ENCODE measurements around the gene SLC37A1.

SLC37A1 gene

GRCh38 chr21:42553435-42553834 is 39.8 kb downstream of the SLC37A1 start:
- no peak overlapping the region for H3K27ac ChIP-seq (ENCODE audit: extremely low read depth, low read depth, low read length)
- TF ChIP-seq ZNF404 (tag by site-specific recombination; IDR thresholded peaks at IDR 0.05) (no peak), ZNF571 (tag by site-specific recombination; IDR thresholded peaks at IDR 0.05) (no peak), ZNF560 (tag by site-specific recombination; IDR thresholded peaks at IDR 0.05; ENCODE audit: borderline replicate concordance) (no peak), ZNF114 (tag by site-specific recombination; IDR thresholded peaks at IDR 0.05) (no peak), ZNF138 (tag by site-specific recombination; IDR thresholded peaks at IDR 0.05; ENCODE audit: borderline replicate concordance) (no peak), ZNF610 (tag by site-specific recombination; IDR thresholded peaks at IDR 0.05; ENCODE audit: borderline replicate concordance) (no peak), ZNF16 (tag by site-specific recombination; IDR thresholded peaks at IDR 0.05; ENCODE audit: low read depth) (no peak), GLIS1 (tag by site-specific recombination; IDR thresholded peaks at IDR 0.05) (no peak), ZFP41 (tag by site-specific recombination; IDR thresholded peaks at IDR 0.05; ENCODE audit: borderline replicate concordance) (no peak), ZNF514 (tag by site-specific recombination; IDR thresholded peaks at IDR 0.05) (no peak), ZNF521 (tag by site-specific recombination; IDR thresholded peaks at IDR 0.05) (no peak), ATF2 (tag by site-specific recombination; IDR thresholded peaks at IDR 0.05; ENCODE audit: low read depth) (no peak), ZBTB8A (tag by site-specific recombination; IDR thresholded peaks at IDR 0.05) (no peak)
- TF ChIP-seq, protein P1, sequence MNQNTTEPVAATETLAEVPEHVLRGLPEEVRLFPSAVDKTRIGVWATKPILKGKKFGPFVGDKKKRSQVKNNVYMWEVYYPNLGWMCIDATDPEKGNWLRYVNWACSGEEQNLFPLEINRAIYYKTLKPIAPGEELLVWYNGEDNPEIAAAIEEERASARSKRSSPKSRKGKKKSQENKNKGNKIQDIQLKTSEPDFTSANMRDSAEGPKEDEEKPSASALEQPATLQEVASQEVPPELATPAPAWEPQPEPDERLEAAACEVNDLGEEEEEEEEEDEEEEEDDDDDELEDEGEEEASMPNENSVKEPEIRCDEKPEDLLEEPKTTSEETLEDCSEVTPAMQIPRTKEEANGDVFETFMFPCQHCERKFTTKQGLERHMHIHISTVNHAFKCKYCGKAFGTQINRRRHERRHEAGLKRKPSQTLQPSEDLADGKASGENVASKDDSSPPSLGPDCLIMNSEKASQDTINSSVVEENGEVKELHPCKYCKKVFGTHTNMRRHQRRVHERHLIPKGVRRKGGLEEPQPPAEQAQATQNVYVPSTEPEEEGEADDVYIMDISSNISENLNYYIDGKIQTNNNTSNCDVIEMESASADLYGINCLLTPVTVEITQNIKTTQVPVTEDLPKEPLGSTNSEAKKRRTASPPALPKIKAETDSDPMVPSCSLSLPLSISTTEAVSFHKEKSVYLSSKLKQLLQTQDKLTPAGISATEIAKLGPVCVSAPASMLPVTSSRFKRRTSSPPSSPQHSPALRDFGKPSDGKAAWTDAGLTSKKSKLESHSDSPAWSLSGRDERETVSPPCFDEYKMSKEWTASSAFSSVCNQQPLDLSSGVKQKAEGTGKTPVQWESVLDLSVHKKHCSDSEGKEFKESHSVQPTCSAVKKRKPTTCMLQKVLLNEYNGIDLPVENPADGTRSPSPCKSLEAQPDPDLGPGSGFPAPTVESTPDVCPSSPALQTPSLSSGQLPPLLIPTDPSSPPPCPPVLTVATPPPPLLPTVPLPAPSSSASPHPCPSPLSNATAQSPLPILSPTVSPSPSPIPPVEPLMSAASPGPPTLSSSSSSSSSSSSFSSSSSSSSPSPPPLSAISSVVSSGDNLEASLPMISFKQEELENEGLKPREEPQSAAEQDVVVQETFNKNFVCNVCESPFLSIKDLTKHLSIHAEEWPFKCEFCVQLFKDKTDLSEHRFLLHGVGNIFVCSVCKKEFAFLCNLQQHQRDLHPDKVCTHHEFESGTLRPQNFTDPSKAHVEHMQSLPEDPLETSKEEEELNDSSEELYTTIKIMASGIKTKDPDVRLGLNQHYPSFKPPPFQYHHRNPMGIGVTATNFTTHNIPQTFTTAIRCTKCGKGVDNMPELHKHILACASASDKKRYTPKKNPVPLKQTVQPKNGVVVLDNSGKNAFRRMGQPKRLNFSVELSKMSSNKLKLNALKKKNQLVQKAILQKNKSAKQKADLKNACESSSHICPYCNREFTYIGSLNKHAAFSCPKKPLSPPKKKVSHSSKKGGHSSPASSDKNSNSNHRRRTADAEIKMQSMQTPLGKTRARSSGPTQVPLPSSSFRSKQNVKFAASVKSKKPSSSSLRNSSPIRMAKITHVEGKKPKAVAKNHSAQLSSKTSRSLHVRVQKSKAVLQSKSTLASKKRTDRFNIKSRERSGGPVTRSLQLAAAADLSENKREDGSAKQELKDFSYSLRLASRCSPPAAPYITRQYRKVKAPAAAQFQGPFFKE (tag by site-specific recombination; IDR thresholded peaks at IDR 0.05; ENCODE audit: borderline replicate concordance), result no peak
- H3K36me3 ChIP-seq (ENCODE audit: control insufficient read depth in 2 of 2, insufficient read depth in 1 of 2, low read length in 2 of 2), result peaks cover 0 to 7% of the 10 kb centered on the region in 2 experiments; a peak in 1 of 3 replicates
- ChIA-PET POLR2A (interaction anchor here (0.5 kb wide), 1 partner anchor 278 kb away, joined by 6 read pairs; no protein-coding TSS in a partner anchor), CTCF (interaction anchor here (0.7 kb wide), 1 partner anchor 9 kb away, joined by 3 read pairs; no protein-coding TSS in a partner anchor)
- H3K4me3 ChIP-seq (ENCODE audit: low read depth, low read length), result no peak overlapping the region
- H3K9me3 ChIP-seq (ENCODE audit: control insufficient read depth, insufficient read depth, low read depth, low read length), result no peaks in the 10 kb centered on the region
- no peaks in the 10 kb centered on the region for H3K4me1 ChIP-seq (ENCODE audit: control insufficient read depth, insufficient read depth, low read length)

DNA sequence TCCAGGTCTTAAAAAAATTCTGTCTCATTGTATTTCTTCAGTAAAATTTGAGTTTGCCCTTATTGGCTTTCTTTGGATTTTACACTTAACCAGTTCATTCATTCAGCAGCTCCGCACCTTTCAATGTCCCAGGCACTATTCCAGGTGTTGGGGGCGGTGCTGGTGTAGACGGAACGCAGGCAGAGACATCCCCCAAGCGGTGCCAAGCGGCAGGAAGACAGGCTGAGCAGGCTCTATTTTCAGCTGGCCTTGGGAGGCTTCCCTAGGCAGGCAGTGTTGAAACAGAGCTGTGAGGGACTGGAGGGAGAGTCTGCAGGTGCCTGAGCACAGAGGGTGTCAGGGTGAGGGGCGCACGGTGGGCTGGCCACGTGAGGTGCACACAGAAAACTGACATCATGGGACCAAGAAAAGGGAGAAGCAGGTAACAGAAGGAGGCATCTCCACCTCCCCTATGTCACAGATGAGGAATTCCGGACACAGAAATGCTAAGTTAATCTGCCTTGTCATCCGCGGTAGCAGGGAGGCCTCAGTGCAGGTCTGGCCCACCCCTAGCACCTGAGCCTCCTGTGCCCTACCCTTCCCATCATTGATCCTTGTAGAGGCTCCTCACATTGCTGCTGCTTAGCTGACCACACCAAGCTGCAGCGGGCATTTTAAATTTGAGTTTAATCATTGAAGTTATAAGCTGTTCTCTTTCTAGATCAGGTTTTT is 40.8 kb downstream of the SLC37A1 start:
- H3K4me1 ChIP-seq (ENCODE audit: control insufficient read depth, insufficient read depth, low read length), result no peaks in the 10 kb centered on the region
- no peak overlapping the region for H3K27ac ChIP-seq (ENCODE audit: extremely low read depth, low read depth, low read length)
- CTCF ChIA-PET, result interaction anchor here (0.6 to 1.0 kb wide), 3 partner anchors 9 to 294 kb away, joined by 3 to 4 read pairs (median 3); no protein-coding TSS in a partner anchor
- H3K9me3 ChIP-seq (ENCODE audit: control insufficient read depth, insufficient read depth, low read depth, low read length), result no peaks in the 10 kb centered on the region
- POLR2A ChIA-PET, result no interaction called here
- no peak overlapping the region for H3K4me3 ChIP-seq (ENCODE audit: low read depth, low read length)
- peaks cover 0 to 6% of the 10 kb centered on the region in 2 experiments; a peak in 1 of 3 replicates for H3K36me3 ChIP-seq (ENCODE audit: control insufficient read depth in 2 of 2, insufficient read depth in 1 of 2, low read length in 2 of 2)
- no peak for TF ChIP-seq ZNF266 (tag by site-specific recombination; IDR thresholded peaks at IDR 0.05; ENCODE audit: low read depth)
- TF ChIP-seq ZNF16 (tag by site-specific recombination; IDR thresholded peaks at IDR 0.05; ENCODE audit: low read depth), result no peak
- no peak for TF ChIP-seq ZNF561 (tag by site-specific recombination; IDR thresholded peaks at IDR 0.05; ENCODE audit: borderline replicate concordance)
- no peak for TF ChIP-seq ZSCAN16 (tag by site-specific recombination; IDR thresholded peaks at IDR 0.05)
- TF ChIP-seq, protein P2, sequence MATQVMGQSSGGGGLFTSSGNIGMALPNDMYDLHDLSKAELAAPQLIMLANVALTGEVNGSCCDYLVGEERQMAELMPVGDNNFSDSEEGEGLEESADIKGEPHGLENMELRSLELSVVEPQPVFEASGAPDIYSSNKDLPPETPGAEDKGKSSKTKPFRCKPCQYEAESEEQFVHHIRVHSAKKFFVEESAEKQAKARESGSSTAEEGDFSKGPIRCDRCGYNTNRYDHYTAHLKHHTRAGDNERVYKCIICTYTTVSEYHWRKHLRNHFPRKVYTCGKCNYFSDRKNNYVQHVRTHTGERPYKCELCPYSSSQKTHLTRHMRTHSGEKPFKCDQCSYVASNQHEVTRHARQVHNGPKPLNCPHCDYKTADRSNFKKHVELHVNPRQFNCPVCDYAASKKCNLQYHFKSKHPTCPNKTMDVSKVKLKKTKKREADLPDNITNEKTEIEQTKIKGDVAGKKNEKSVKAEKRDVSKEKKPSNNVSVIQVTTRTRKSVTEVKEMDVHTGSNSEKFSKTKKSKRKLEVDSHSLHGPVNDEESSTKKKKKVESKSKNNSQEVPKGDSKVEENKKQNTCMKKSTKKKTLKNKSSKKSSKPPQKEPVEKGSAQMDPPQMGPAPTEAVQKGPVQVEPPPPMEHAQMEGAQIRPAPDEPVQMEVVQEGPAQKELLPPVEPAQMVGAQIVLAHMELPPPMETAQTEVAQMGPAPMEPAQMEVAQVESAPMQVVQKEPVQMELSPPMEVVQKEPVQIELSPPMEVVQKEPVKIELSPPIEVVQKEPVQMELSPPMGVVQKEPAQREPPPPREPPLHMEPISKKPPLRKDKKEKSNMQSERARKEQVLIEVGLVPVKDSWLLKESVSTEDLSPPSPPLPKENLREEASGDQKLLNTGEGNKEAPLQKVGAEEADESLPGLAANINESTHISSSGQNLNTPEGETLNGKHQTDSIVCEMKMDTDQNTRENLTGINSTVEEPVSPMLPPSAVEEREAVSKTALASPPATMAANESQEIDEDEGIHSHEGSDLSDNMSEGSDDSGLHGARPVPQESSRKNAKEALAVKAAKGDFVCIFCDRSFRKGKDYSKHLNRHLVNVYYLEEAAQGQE (tag by site-specific recombination; IDR thresholded peaks at IDR 0.05), result no peak
- no peak for TF ChIP-seq ZNF514 (tag by site-specific recombination; IDR thresholded peaks at IDR 0.05)
- TF ChIP-seq ZNF658 (tag by site-specific recombination; IDR thresholded peaks at IDR 0.05), result no peak
- TF ChIP-seq ZNF280D (tag by site-specific recombination; IDR thresholded peaks at IDR 0.05), result no peak
